ENCODE results near the gene MAG.

GRCh38 chr19:35309481-35310279 lies 17.7 kb downstream of the MAG start:
- TF ChIP-seq REST (IDR thresholded peaks at IDR 0.05; ENCODE audit: insufficient read depth in 1 of 2, low read depth in 2 of 2, low read length in 2 of 2) (no peak), POLR2AphosphoS5 (IDR thresholded peaks at IDR 0.05; ENCODE audit: low read depth, low read length) (no peak), TAF1 (IDR thresholded peaks at IDR 0.05; ENCODE audit: borderline replicate concordance, insufficient read depth, low read length) (no peak), SIN3A (IDR thresholded peaks at IDR 0.05; ENCODE audit: borderline replicate concordance, insufficient read depth, low read length) (no peak), FOXP2 (optimal IDR thresholded peaks at IDR 0.05; ENCODE audit: borderline replicate concordance, extremely low read depth, extremely low read length, insufficient read depth) (no peak)

Measured in PFSK-1 (cell line).